T-helper 17 cell (primary cell): Measurements from ENCODE around the gene WBP2. TPM values are rescaled to one million over a fixed set of nuclear protein-coding genes. Genes with fewer than 3 reads are reported as not detected.

Experiments
- ATAC-seq: fragments of 150-1000 bp; cut with Tn5 transposase; 2 replicates; pipeline ENCODE4 v1.10.0; 2021; ENCODE audit warnings: mild to moderate bottlenecking, moderate library complexity
- DNase-seq, 3 donors: peaks; one replicate each; pipeline versions ENCODE4 v3.0.0 to v3.0.0-alpha.2; 2020 to 2021
- H3K9me3 ChIP-seq: one replicate; pipeline ENCODE4 v1.7.0; 2013; ENCODE audit warnings: low read length, mild to moderate bottlenecking; ENCODE audit not compliant: control insufficient read depth, poor library complexity, severe bottlenecking
- H3K27ac Mint-ChIP-seq: one replicate; pipeline ENCODE4 v1.8.0; 2022; ENCODE audit warnings: mild to moderate bottlenecking, moderate library complexity, mixed read lengths
- H3K27me3 Mint-ChIP-seq: one replicate; pipeline ENCODE4 v1.8.0; 2022; ENCODE audit warnings: mixed read lengths
- H3K36me3 Mint-ChIP-seq: one replicate; pipeline ENCODE4 v1.8.0; 2022; ENCODE audit warnings: low read depth, mixed read lengths
- H3K4me1 Mint-ChIP-seq: one replicate; pipeline ENCODE4 v1.8.0; 2022; ENCODE audit warnings: mild to moderate bottlenecking, mixed read lengths
- H3K4me3 Mint-ChIP-seq: one replicate; pipeline ENCODE4 v1.8.0; 2022; ENCODE audit warnings: mild to moderate bottlenecking, moderate library complexity, mixed read lengths
- total RNA-seq, 4 donors: library from RNA in 2 of 4; stranded (reverse) in 2 of 4; gene quantifications; one replicate each; pipeline ENCODE4 v1.2.3 and lab custom pipeline; 2022 to 2026

Gene WBP2
- total RNA-seq, 2 donors from 2014 or later = 86.0 to 114 TPM

GRCh38 chr17:75795820-75796607 is 59.1 kb downstream of the WBP2 start:
- Mint-ChIP-seq H3K27ac (peak overlapping the region; percentile 32), H3K27me3 (no peaks in the 10 kb centered on the region), H3K36me3 (peaks cover 2% of the 10 kb centered on the region), H3K4me1 (peaks cover 4% of the 10 kb centered on the region), H3K4me3 (no peak overlapping the region)
- H3K9me3 ChIP-seq = no peaks in the 10 kb centered on the region
- DNase-seq = no peak
- no peak for ATAC-seq

Other genes with a start within 250 kb of the WBP2 start
- gene SMIM5, start 221.9 kb downstream of the WBP2 start, total RNA-seq = 1 to 10 TPM in 1 of 2 donors, under 1 TPM in 1; 0.40 to 8.4 TPM
- gene RECQL5, start 188.2 kb downstream of the WBP2 start, total RNA-seq = 10 to 100 TPM; 24.1 to 30.6 TPM
- gene SAP30BP, start 188.0 kb downstream of the WBP2 start, total RNA-seq = 100 to 1,000 TPM; 178 to 235 TPM
- under 1 TPM in 1 of 2 donors, not detected in 1; 0.72 TPM for gene ITGB4, start 133.9 kb downstream of the WBP2 start, total RNA-seq
- gene GALK1, start 90.1 kb downstream of the WBP2 start, total RNA-seq = 1 to 10 TPM; 9.6 to 9.7 TPM
- gene UNK, start 70.5 kb downstream of the WBP2 start, total RNA-seq = 10 to 100 TPM; 30.3 to 33.4 TPM
- 100 to 1,000 TPM; 164 TPM for gene UNC13D, start 10.9 kb downstream of the WBP2 start, total RNA-seq
- gene TRIM47, start 23.2 kb upstream of the WBP2 start, total RNA-seq = 1 to 10 TPM; 4.5 to 9.4 TPM
- gene TRIM65, start 41.6 kb upstream of the WBP2 start, total RNA-seq = 10 to 100 TPM; 19.8 to 23.6 TPM
- 100 to 1,000 TPM in 1 of 2 donors, 10 to 100 TPM in 1; 93.8 to 107 TPM for gene MRPL38, start 49.5 kb upstream of the WBP2 start, total RNA-seq
- 10 to 100 TPM; 20.0 to 22.3 TPM for gene FBF1, start 85.7 kb upstream of the WBP2 start, total RNA-seq
- gene ACOX1, start 123.8 kb upstream of the WBP2 start, total RNA-seq = 10 to 100 TPM; 18.5 to 21.0 TPM
- gene TEN1, start 123.9 kb upstream of the WBP2 start, total RNA-seq = 10 to 100 TPM; 10.3 to 13.4 TPM
- gene CDK3, start 145.5 kb upstream of the WBP2 start, total RNA-seq = 1 to 10 TPM; 2.9 to 4.6 TPM
- gene EVPL, start 172.0 kb upstream of the WBP2 start, total RNA-seq = under 1 TPM; 0.05 to 0.68 TPM
- gene SRP68, start 217.2 kb upstream of the WBP2 start, total RNA-seq = 10 to 100 TPM; 80.4 to 89.2 TPM
- gene GALR2, start 219.4 kb upstream of the WBP2 start, total RNA-seq = under 1 TPM; 0.55 to 0.96 TPM
- gene ZACN, start 223.8 kb upstream of the WBP2 start, total RNA-seq = under 1 TPM in 1 of 2 donors, not detected in 1; 0.68 TPM
- gene EXOC7, start 248.5 kb upstream of the WBP2 start, total RNA-seq = 10 to 100 TPM; 80.7 to 85.3 TPM